GM19438 (cell line): ENCODE data around the gene ZNRD2.
"Not testable (repeated sequence)": the region's sequence is repeated elsewhere in the genome, so short reads cannot be mapped to it uniquely, and the experiment has no call there.

Experiments
- ATAC-seq: cut with Tn5 transposase; IDR thresholded peaks from one replicate; pipeline ENCODE4 v1.9.1; 2021; ENCODE audit warnings: low read depth; ENCODE audit not compliant: unreplicated experiment

Gene ZNRD2

GRCh38 chr11:65569973-65570918 is at the start of gene ZNRD2:
ZNRD2 (plus strand) TSS chr11:65570477; CDS start chr11:65570492, 15 bp downstream.
- peak; percentile 51 for ATAC-seq

GRCh38 chr11:65521777-65522521 is 48.3 kb upstream of the ZNRD2 start:
- not testable (repeated sequence) for ATAC-seq

- not testable (repeated sequence) for ATAC-seq
Measured at GRCh38 chr11:65522718-65523630, 47.3 kb upstream of the ZNRD2 start.

- not testable (repeated sequence) for ATAC-seq
Measured at GRCh38 chr11:65523631-65523968, 46.7 kb upstream of the ZNRD2 start.

GRCh38 chr11:65524014-65524740 is 46.1 kb upstream of the ZNRD2 start:
- no peak for ATAC-seq

GRCh38 chr11:65524741-65525545 is 45.3 kb upstream of the ZNRD2 start, which contains the start of gene SCYL1:
SCYL1 (plus strand) TSS chr11:65525083; CDS start chr11:65525154, 71 bp downstream.
- no peak for ATAC-seq

- ATAC-seq, result no peak
Measured at GRCh38 chr11:65525546-65526480, 44.5 kb upstream of the ZNRD2 start.

- no peak for ATAC-seq
Measured at GRCh38 chr11:65526744-65527143, 43.5 kb upstream of the ZNRD2 start.

- ATAC-seq, result no peak
Measured at GRCh38 chr11:65528819-65529350, 41.4 kb upstream of the ZNRD2 start.

- no peak for ATAC-seq
Measured at GRCh38 chr11:65529475-65530156, 40.7 kb upstream of the ZNRD2 start.

GRCh38 chr11:65530157-65530496 is 40.1 kb upstream of the ZNRD2 start:
- ATAC-seq, result no peak

- ATAC-seq, result no peak
Measured at GRCh38 chr11:65532388-65533064, 37.8 kb upstream of the ZNRD2 start.

- ATAC-seq, result no peak
Measured at GRCh38 chr11:65535102-65535501, 35.2 kb upstream of the ZNRD2 start.

GRCh38 chr11:65536412-65537295 is 33.6 kb upstream of the ZNRD2 start:
- no peak for ATAC-seq

GRCh38 chr11:65537296-65537597 is 33.0 kb upstream of the ZNRD2 start:
- ATAC-seq, result no peak
